Activated CD8-positive, alpha-beta memory T cell treated with anti-CD3 and anti-CD28 coated beads, Interleukin-2, amount 10 ng/mL, durations not matched to agents 7 days and 5 days (primary cell): Measurements from ENCODE around the gene HNRNPM. TPM values are rescaled to one million over a fixed set of nuclear protein-coding genes. Genes with fewer than 3 reads are reported as not detected.
"Not testable (repeated sequence)": the region's sequence is repeated elsewhere in the genome, so short reads cannot be mapped to it uniquely, and the experiment has no call there.

Source experiments
- ATAC-seq: fragments of 150-1000 bp; cut with Tn5 transposase; one replicate; pipeline ENCODE4 v1.10.0; 2021; ENCODE audit warnings: moderate library complexity
- CTCF ChIA-PET: fragments of 350-600 bp; sonication (Branson Sonifier 250); formaldehyde crosslinking; loops from one replicate; lab custom pipeline; 2021; ENCODE audit warnings: antibody characterized with exemption; lab: Charles Lee
- DNase-seq: peaks from one replicate; pipeline ENCODE4 v3.0.0-alpha.2; 2020
- H3K27ac Mint-ChIP-seq: one replicate; pipeline ENCODE4 v1.8.0; 2021; ENCODE audit warnings: mild to moderate bottlenecking, mixed read lengths
- H3K27me3 Mint-ChIP-seq: one replicate; pipeline ENCODE4 v1.8.0; 2021; ENCODE audit warnings: mixed read lengths
- H3K36me3 Mint-ChIP-seq: one replicate; pipeline ENCODE4 v1.8.0; 2021; ENCODE audit warnings: mild to moderate bottlenecking, mixed read lengths
- H3K4me1 Mint-ChIP-seq: one replicate; pipeline ENCODE4 v1.8.0; 2021; ENCODE audit warnings: mixed read lengths
- H3K4me3 Mint-ChIP-seq: one replicate; pipeline ENCODE4 v1.8.0; 2021; ENCODE audit warnings: mild to moderate bottlenecking, moderate library complexity, mixed read lengths
- H3K9me3 Mint-ChIP-seq: one replicate; pipeline ENCODE4 v1.8.0; 2022; ENCODE audit warnings: low read depth, mixed read lengths
- total RNA-seq, 2 experiments: library from RNA; stranded (reverse); gene quantifications; one replicate each; pipeline ENCODE4 v1.2.3, GENCODE V29; 2021

The HNRNPM gene
- total RNA-seq, 2 experiments from 2014 or later = 226 to 309 TPM

DNA sequence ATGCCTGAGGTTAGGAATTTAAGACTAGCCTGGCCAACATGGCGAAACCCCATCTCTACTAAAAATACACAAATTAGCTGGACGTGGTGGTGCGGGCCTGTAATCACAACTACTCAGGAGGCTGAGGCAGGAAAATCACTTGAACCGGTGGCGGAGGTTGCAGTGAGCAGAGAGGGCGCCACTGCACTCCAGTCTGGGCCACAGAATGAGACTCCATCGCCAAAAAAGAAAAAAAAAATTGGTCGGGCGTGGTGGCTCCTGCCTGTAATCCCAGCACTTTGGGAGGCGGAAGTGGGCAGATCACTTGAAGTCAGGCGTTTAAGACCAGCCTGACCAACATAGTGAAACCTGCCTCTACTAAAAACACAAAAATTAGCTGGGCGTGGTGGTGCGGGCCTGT lies 34.1 kb upstream of the HNRNPM start:
- H3K27me3 Mint-ChIP-seq, H3K27ac Mint-ChIP-seq, H3K4me3 Mint-ChIP-seq, H3K36me3 Mint-ChIP-seq, H3K4me1 Mint-ChIP-seq, ATAC-seq, H3K9me3 Mint-ChIP-seq, DNase-seq: not testable (repeated sequence)
- CTCF ChIA-PET = interaction anchor here (1.1 to 4.3 kb wide), 4 partner anchors 17 to 169 kb away, joined by 3 to 40 read pairs (median 13); partner anchors contain the start of gene MYO1F

DNA sequence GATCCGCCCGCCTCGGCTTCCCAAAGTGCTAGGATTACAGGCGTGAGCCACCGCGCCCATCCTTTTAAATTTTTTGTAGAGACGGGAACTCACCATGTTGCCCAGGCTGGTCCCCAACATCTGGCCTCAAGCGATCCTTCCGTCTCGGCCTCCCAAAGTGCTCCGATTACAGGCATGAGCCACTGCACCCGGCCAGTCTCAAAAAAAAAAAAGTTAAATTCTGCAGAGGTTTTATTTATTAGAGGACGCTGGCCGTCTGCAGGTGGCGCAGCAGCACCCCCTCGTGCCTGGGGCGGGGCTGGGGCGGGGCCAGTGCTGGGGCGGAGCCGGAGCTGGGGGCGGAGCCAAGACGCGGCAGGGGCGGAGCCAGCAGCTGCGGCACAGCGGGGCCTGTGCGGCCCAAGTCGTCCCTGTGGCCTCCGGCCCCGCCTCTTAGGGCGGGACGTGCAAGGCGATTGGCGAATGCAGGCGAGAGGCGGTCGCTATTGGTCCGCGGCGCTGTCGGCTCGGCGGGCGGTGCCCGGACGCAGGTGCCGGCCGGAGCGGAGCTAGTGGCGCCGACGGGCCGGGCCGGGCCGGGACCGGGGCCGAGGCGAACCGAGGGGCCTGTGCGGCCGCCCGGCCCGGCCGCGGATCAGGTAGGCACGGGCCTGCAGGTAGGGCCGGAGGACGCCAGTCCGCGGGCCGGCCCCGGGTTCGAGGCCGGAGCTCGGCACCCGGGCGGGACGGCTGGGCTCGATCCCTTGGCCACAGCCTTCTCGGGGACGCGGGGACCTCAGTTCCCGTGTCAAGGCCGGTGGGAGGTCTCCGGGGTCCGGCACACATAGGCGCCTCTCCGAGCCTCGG lies 31.8 kb upstream of the HNRNPM start, which contains the start of gene MARCHF2:
Gene MARCHF2, plus strand, starts transcription at position 523 of the 846 bp plus-strand sequence. CDS start 8,536 bp downstream, outside the sequence.
- peak; percentile 97 for DNase-seq
- CTCF ChIA-PET = interaction anchor here (0.7 to 4.3 kb wide), 26 partner anchors 13 to 411 kb away, joined by 3 to 40 read pairs (median 6); partner anchors contain the start of genes HNRNPM, MYO1F, RAB11B and ZNF414
- H3K9me3 Mint-ChIP-seq = no peaks in the 10 kb centered on the region
- peak within 1 kb of the TSS; percentile 54 for H3K4me3 Mint-ChIP-seq
- no peaks in the 10 kb centered on the region for H3K27me3 Mint-ChIP-seq
- H3K4me1 Mint-ChIP-seq = peaks cover 8% of the 10 kb centered on the region
- peak within 1 kb of the TSS; percentile 61 for H3K27ac Mint-ChIP-seq
- H3K36me3 Mint-ChIP-seq = no peaks in the 10 kb centered on the region
- peak; percentile 100 for ATAC-seq

DNA sequence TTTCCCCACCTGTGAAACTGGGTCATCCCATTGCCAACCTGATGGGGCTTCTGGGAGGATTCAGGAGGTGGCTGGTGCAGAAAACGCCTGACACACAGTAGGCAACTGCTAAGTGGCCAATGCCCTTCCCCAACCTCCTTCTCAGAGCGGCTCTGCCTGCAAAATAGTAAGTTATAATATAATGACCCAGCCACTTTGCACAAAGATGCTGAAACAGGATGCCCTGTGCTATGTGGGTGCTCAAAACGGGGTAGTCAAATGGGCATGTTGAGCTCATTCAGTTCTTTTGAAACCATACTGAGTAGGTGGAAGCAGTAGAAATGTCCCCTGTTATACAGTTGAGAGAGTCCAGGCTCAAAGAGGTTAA lies 31.2 kb upstream of the HNRNPM start:
- Mint-ChIP-seq H3K36me3 (no peaks in the 10 kb centered on the region), H3K4me3 (peak overlapping the region; percentile 54), H3K9me3 (no peaks in the 10 kb centered on the region), H3K4me1 (peaks cover 8% of the 10 kb centered on the region), H3K27ac (no peak overlapping the region), H3K27me3 (no peaks in the 10 kb centered on the region)
- DNase-seq = peak; percentile 46
- CTCF ChIA-PET = interaction anchor here (1.0 to 4.3 kb wide), 21 partner anchors 12 to 411 kb away, joined by 3 to 40 read pairs (median 7); partner anchors contain the start of genes HNRNPM, MYO1F, RAB11B and ZNF414
- no peak for ATAC-seq

DNA sequence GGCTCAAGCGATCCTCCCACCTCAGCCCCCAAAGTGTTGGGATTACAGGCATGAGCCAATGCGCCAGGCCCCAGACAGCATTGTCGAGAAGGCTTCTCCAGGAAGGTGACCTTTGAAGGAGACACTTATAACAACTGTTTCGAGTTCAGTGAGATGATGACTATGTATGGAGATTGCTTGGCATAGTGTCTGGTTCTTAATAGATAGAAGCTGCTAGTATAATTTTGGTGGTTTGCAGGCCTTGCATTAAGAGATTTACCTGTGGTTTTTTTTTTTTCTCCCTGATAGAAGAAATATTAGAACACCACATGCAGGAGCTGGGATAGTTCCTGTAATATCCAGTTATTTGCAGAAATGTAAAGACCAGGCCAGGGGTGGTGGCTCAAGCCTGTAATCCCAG lies 28.0 kb upstream of the HNRNPM start:
- no peaks in the 10 kb centered on the region for H3K36me3 Mint-ChIP-seq
- CTCF ChIA-PET = interaction anchor here (1.3 to 2.0 kb wide), 2 partner anchors 39 to 161 kb away, joined by 5 to 6 read pairs; partner anchors contain the start of gene MYO1F
- H3K9me3 Mint-ChIP-seq = no peaks in the 10 kb centered on the region
- H3K4me1 Mint-ChIP-seq = peaks cover 6% of the 10 kb centered on the region
- no peak overlapping the region for H3K4me3 Mint-ChIP-seq
- ATAC-seq = no peak
- no peaks in the 10 kb centered on the region for H3K27me3 Mint-ChIP-seq
- DNase-seq = no peak
- H3K27ac Mint-ChIP-seq = no peak overlapping the region

DNA sequence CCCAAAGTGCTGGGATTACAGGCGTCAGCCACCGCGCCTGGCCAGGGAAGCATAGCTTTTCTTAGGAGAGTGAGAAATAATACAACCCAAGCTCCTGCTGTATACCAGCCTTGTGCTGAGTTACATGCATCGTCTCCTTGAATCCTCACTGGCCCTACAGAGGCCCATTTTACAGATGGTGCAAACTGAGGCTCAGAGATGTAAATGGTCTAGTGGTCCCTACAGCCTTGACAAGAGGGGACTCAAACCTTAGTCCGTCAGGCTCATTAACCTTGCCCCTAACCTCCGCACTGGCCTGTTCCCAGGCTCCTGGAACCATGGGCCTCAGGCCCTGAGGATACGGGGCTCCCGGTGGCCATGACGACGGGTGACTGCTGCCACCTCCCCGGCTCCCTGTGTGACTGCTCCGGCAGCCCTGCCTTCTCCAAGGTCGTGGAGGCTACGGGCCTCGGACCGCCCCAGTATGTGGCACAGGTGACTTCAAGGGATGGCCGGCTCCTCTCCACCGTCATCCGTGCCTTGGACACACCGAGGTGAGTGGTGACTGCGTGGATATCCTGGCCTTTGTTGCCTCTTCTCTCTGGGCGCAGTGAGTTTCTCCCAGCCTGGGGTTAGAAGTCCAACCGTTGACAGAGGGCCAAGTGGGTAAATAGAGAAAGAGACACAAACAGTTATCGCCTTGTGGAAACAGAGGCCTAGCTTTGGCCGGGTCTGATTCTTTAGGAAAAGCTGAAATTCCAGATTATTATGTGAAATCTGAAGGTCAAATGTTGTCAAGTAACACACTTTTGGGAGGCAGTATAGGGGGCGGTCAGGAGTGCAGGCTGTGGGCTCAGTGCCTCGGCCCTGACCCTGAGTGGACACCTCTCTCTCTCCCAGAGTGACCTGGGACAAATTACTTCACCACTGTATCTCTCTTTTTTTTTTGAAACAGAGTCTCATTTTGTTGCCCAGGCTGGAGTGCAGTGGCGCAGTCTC lies 23.0 kb upstream of the HNRNPM start:
- CTCF ChIA-PET = no interaction called here
- DNase-seq (no peak), ATAC-seq (no peak)
- H3K36me3 Mint-ChIP-seq = no peaks in the 10 kb centered on the region
- H3K4me1 Mint-ChIP-seq = no peaks in the 10 kb centered on the region
- no peak overlapping the region for H3K4me3 Mint-ChIP-seq
- no peaks in the 10 kb centered on the region for H3K9me3 Mint-ChIP-seq
- no peaks in the 10 kb centered on the region for H3K27me3 Mint-ChIP-seq
- no peak overlapping the region for H3K27ac Mint-ChIP-seq

DNA sequence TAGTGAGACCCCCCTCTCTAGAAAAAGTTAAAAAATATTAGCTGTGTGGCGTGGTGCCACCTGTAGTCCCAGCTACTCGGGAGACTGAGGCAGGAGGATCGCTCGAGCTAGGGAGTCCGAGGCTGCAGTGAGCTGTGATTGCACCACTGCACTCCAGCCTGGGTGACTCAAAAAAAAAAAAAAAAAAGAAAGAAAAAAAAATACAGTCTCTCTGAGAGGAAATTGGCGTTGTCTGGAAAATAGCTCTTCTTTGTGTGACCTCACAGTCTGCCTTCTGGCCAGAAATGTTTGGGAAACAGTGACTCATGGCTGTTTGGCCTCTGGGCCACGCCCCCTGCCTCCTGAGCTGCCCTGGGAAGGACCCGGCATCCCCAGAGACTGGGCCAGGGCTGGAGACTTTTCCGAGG lies 21.0 kb upstream of the HNRNPM start:
- Mint-ChIP-seq H3K9me3 (no peaks in the 10 kb centered on the region), H3K4me1 (no peaks in the 10 kb centered on the region), H3K4me3 (no peak overlapping the region), H3K27me3 (no peaks in the 10 kb centered on the region), H3K27ac (no peak overlapping the region), H3K36me3 (no peaks in the 10 kb centered on the region)
- DNase-seq (no peak), ATAC-seq (no peak)
- CTCF ChIA-PET = interaction anchor here (0.6 to 4.0 kb wide), 5 partner anchors 10 to 1165 kb away, joined by 3 to 15 read pairs (median 3); partner anchors contain the start of gene MARCHF2

DNA sequence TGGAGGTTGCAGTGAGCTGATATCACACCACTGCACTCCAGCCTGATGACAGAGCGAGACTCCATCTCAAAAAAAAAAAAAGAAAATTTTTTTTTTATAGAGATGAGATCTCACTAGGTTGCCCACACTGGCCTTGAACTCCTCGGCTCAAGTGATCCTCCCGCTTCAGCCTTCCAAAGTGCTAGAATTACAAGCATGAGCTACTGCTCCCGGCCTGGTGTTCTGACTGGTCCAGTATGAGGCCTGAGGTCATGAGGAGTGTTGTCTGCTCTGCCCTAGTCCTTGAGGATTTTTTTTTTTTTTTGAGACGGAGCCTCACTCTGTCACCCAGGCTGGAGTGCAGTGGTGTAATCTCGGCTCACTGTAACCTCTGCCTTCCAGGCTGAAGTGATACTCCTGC lies 19.4 kb upstream of the HNRNPM start:
- H3K36me3 Mint-ChIP-seq, DNase-seq, H3K27me3 Mint-ChIP-seq, H3K9me3 Mint-ChIP-seq, H3K27ac Mint-ChIP-seq, H3K4me1 Mint-ChIP-seq, ATAC-seq, H3K4me3 Mint-ChIP-seq: not testable (repeated sequence)
- CTCF ChIA-PET = interaction anchor here (0.6 to 4.0 kb wide), 3 partner anchors 11 to 172 kb away, joined by 3 to 15 read pairs (median 4); partner anchors contain the start of gene MARCHF2

DNA sequence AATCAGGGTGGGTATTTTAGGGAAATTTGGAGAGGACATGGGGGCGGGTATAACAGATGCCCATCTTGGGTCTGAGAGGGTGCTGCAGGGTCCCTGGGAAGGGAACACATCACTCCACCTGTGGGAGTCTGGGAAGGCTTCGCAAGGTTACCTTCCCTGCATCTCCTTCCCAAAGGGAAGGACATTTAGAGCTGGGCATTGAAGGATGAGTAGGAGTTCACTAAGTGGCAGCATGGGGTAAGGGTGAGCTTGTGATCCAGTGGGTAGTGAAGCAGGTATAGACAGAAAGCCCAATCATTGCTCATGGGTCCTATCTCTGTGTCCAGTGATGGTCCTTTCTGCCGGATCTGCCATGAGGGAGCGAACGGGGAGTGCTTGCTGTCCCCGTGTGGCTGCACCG lies 18.5 kb upstream of the HNRNPM start:
- Mint-ChIP-seq H3K36me3 (no peaks in the 10 kb centered on the region), H3K9me3 (no peaks in the 10 kb centered on the region), H3K4me1 (no peaks in the 10 kb centered on the region), H3K27me3 (no peaks in the 10 kb centered on the region), H3K27ac (no peak overlapping the region), H3K4me3 (no peak overlapping the region)
- DNase-seq (no peak), ATAC-seq (no peak)
- CTCF ChIA-PET = interaction anchor here (1.2 to 4.0 kb wide), 2 partner anchors 12 to 14 kb away, joined by 3 to 15 read pairs; partner anchors contain the start of gene MARCHF2

DNA sequence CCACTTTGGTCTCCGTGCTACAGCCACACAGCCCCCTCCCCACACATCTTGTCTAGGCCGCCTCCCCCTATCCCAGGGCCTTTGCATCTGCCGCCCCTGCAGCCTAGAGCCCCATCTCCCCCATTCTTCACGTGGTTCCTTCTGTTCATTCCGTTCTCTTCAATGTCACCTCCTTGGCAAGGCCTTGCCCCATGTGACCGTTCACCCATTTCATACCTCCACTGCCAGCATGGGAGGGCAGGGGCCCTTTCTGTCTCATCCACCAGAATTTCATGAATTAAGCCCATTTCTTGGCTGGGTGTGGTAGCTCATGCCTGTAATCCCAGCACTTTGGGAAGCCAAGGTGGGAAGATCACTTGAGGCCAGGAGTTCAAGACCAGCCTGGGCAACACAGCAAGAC lies 15.7 kb upstream of the HNRNPM start:
- no peak overlapping the region for H3K4me3 Mint-ChIP-seq
- H3K4me1 Mint-ChIP-seq = no peaks in the 10 kb centered on the region
- ATAC-seq = no peak
- no peaks in the 10 kb centered on the region for H3K9me3 Mint-ChIP-seq
- no peak overlapping the region for H3K27ac Mint-ChIP-seq
- H3K27me3 Mint-ChIP-seq = no peaks in the 10 kb centered on the region
- CTCF ChIA-PET = interaction anchor here (0.8 to 1.4 kb wide), 2 partner anchors 76 to 152 kb away, joined by 3 to 5 read pairs; no protein-coding TSS in a partner anchor
- DNase-seq = no peak
- no peaks in the 10 kb centered on the region for H3K36me3 Mint-ChIP-seq

DNA sequence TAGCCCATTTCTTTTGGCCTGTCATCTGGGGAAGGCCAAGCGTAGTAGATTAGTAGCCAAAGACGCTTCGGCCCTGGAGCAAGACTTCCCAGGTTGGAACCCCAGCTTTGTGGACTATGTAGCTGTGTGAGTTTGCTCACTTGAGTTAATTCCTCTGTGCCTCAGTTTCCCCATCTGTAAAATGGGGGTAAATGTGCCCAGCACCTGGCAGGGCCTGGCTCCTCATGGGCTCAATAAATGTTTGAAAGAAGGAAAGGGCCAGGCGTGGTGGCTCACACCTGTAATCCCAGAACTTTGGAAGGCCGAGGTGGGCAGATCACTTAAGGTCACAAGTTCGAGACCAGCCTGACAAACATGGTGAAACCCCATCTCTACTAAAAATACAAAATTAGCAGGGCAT lies 14.9 kb upstream of the HNRNPM start:
- DNase-seq = no peak
- no peak overlapping the region for H3K27ac Mint-ChIP-seq

DNA sequence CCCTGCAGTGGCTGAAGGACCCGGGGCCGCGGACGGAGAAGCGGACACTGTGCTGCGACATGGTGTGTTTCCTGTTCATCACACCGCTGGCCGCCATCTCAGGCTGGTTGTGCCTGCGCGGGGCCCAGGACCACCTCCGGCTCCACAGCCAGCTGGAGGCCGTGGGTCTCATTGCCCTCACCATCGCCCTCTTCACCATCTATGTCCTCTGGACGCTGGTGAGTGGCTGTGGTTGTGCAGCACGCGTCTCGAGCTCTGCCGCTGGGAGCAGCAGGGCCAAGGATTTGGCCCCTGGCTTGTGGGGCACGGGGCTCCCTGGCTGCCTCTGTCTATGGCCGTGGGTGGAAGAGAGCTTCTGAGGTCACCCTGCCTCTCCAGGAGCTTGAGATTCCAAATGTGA lies 14.1 kb upstream of the HNRNPM start:
- H3K4me3 Mint-ChIP-seq = no peak overlapping the region
- no peaks in the 10 kb centered on the region for H3K4me1 Mint-ChIP-seq
- H3K9me3 Mint-ChIP-seq = no peaks in the 10 kb centered on the region
- H3K27me3 Mint-ChIP-seq = no peaks in the 10 kb centered on the region
- H3K27ac Mint-ChIP-seq = no peak overlapping the region
- ATAC-seq = no peak
- no peaks in the 10 kb centered on the region for H3K36me3 Mint-ChIP-seq
- no peak for DNase-seq
- CTCF ChIA-PET = no interaction called here

More for the DNA sequence above, 14.9 kb upstream of the HNRNPM start:
- Mint-ChIP-seq H3K9me3 (no peaks in the 10 kb centered on the region), H3K36me3 (no peaks in the 10 kb centered on the region), H3K4me3 (no peak overlapping the region), H3K4me1 (no peaks in the 10 kb centered on the region), H3K27me3 (no peaks in the 10 kb centered on the region)
- no peak for ATAC-seq
- CTCF ChIA-PET = interaction anchor here (0.8 to 1.4 kb wide), 2 partner anchors 76 to 151 kb away, joined by 3 to 5 read pairs; no protein-coding TSS in a partner anchor

DNA sequence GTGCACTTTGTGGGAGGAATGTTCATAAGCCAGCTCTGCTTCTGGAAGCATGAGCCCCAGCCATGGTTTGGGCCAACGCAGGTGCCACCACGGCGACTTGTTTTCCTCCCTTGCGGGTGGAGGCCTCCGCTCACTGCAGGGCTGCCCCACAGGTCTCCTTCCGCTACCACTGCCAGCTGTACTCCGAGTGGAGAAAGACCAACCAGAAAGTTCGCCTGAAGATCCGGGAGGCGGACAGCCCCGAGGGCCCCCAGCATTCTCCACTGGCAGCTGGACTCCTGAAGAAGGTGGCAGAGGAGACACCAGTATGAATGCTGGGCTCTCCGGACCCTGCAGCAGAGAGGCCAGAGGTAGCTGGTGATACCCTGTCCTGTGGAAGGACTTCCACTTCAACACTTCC lies 6.5 kb upstream of the HNRNPM start:
- Mint-ChIP-seq H3K27ac (no peak overlapping the region), H3K36me3 (no peaks in the 10 kb centered on the region), H3K4me1 (no peaks in the 10 kb centered on the region), H3K27me3 (no peaks in the 10 kb centered on the region), H3K4me3 (no peak overlapping the region), H3K9me3 (no peaks in the 10 kb centered on the region)
- no peak for DNase-seq
- CTCF ChIA-PET = no interaction called here
- no peak for ATAC-seq
